ENCODE data around the gene FIBCD1. TPM values are rescaled to one million over a fixed set of nuclear protein-coding genes. Genes with fewer than 3 reads are reported as not detected.

The FIBCD1 gene
- total and polyA plus RNA-seq, 2 experiments from 2014 or later, result 20.2 to 23.7 TPM

GRCh38 chr9:130890870-130891687, 48.0 kb downstream of the FIBCD1 start:
- no peak for DNase-seq
- peaks cover 13% of the 10 kb centered on the region; the same call in 1 of the 2 replicates for H3K79me2 ChIP-seq (ENCODE audit: insufficient read depth)
- H3K9me3 ChIP-seq (ENCODE audit: low read depth), result no peaks in the 10 kb centered on the region
- H3K27ac ChIP-seq, result no peak overlapping the region
- no peak overlapping the region for H3K9ac ChIP-seq
- WGBS, 2 experiments (ENCODE audit: low coverage in 1 of 2, low lambda C conversion rate in 2 of 2, missing lambda C conversion rate in 2 of 2), result 85 to 86% methylated on average over 20 of the region's 20 CpGs
- peaks cover 16% of the 10 kb centered on the region; the same call in 1 of the 2 replicates for H3F3A ChIP-seq (ENCODE audit: insufficient read depth)
- H3K4me2 ChIP-seq (ENCODE audit: unreplicated experiment), result no peak overlapping the region
- H3K36me3 ChIP-seq (ENCODE audit: low read depth), result peaks cover 47% of the 10 kb centered on the region
- no peaks in the 10 kb centered on the region for H4K20me1 ChIP-seq (ENCODE audit: insufficient read depth)
- TF ChIP-seq EZH2phosphoT487 (IDR thresholded peaks at IDR 0.05; ENCODE audit: insufficient read depth, low read depth) (no peak), EZH2 (IDR thresholded peaks at IDR 0.05; ENCODE audit: insufficient read depth, poor library complexity, severe bottlenecking) (no peak)
- no peak overlapping the region for H2AFZ ChIP-seq
- no peaks in the 10 kb centered on the region for H3K4me1 ChIP-seq (ENCODE audit: insufficient read depth)
- no peaks in the 10 kb centered on the region for H3K9me2 ChIP-seq (ENCODE audit: insufficient read depth)
- H3K27me3 ChIP-seq (replicated peaks; ENCODE audit: insufficient read depth), result no peaks in the 10 kb centered on the region
- in situ Hi-C loops (cut with MboI), result no loop called here
- H3K4me3 ChIP-seq, result no peak overlapping the region

DNA sequence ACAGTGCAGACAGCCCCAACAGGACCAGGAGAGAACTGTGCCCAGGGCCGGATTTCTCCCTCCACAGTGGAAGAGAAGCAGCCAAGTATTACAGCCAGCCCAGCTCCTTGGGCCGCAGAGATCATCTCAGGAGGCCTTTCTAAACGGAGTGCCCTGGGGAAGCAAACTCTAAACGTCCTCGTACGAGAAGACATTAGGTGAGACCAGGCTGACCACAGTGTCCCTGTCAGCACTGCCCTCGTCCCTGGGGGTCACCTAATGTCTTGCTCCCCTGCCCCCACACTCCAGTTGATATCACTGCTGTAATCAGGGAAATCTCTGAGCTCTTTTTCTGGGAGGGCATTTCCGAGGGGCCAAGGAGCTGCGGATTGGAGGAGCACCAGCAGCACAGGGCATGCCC, 48.9 kb downstream of the FIBCD1 start:
- H3K27ac ChIP-seq, result no peak overlapping the region
- no peaks in the 10 kb centered on the region for H3K27me3 ChIP-seq (replicated peaks; ENCODE audit: insufficient read depth)
- H2AFZ ChIP-seq, result no peak overlapping the region
- no peaks in the 10 kb centered on the region for H4K20me1 ChIP-seq (ENCODE audit: insufficient read depth)
- WGBS, 2 experiments (ENCODE audit: low coverage in 1 of 2, low lambda C conversion rate in 2 of 2, missing lambda C conversion rate in 2 of 2), result 82 to 92% methylated on average over 9 of the region's 9 CpGs
- no peak overlapping the region for H3K4me2 ChIP-seq (ENCODE audit: unreplicated experiment)
- H3K36me3 ChIP-seq (ENCODE audit: low read depth), result peaks cover 56% of the 10 kb centered on the region
- TF ChIP-seq EZH2phosphoT487 (IDR thresholded peaks at IDR 0.05; ENCODE audit: insufficient read depth, low read depth) (no peak), EZH2 (IDR thresholded peaks at IDR 0.05; ENCODE audit: insufficient read depth, poor library complexity, severe bottlenecking) (no peak)
- H3K4me3 ChIP-seq, result no peak overlapping the region
- H3K9ac ChIP-seq, result no peak overlapping the region
- H3K9me3 ChIP-seq (ENCODE audit: low read depth), result no peaks in the 10 kb centered on the region
- peaks cover 19% of the 10 kb centered on the region; the same call in 1 of the 2 replicates for H3K79me2 ChIP-seq (ENCODE audit: insufficient read depth)
- no peak for DNase-seq
- H3K4me1 ChIP-seq (ENCODE audit: insufficient read depth), result no peaks in the 10 kb centered on the region
- no peaks in the 10 kb centered on the region for H3K9me2 ChIP-seq (ENCODE audit: insufficient read depth)
- in situ Hi-C loops (cut with MboI), result no loop called here
- H3F3A ChIP-seq (ENCODE audit: insufficient read depth), result 0 out of 2 replicates have a peak, but pooled peaks cover 16% of the 10 kb centered on the region

DNA sequence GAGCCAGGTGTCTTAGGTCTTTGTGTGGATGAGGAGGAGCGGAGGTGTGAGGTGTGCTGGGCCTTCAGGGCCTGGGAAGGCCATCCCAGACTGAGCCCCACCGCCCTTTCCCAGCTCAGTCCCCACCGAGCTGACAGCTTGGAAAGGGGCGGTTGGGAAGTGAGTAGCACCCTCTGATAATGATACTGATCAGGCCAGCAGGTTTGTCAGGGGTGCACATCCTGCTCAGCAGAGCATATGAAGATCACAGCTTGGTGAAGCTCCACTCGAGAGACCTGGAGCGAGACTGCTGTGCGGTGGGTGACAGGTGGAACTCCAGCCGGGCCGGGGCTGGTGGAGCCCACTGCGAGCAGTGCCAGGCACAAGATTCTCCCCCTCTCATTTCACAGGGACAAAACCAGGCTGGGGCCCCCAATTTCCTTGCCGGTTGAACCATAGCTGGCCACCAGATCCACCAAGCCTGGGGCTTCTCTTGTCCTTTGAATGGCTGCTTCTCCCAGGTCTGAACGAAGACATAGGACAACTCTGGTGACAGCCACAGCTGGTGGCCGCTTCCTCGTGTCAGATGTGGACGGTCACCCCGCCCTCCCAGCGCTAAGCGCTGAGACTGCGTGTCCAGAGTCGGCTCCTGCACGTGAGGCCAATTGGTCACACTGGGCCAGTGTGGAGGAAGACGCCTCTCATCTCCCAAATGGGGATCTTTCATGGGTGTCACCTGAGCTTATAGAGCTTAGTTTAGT, 50.7 kb downstream of the FIBCD1 start:
- H3K9ac ChIP-seq, result no peak overlapping the region
- WGBS, 2 experiments (ENCODE audit: low coverage in 1 of 2, low lambda C conversion rate in 2 of 2, missing lambda C conversion rate in 2 of 2), result 80 to 84% methylated on average over 22 of the region's 22 CpGs
- in situ Hi-C loops (cut with MboI), result no loop called here
- H3K9me2 ChIP-seq (ENCODE audit: insufficient read depth), result no peaks in the 10 kb centered on the region
- TF ChIP-seq EZH2phosphoT487 (IDR thresholded peaks at IDR 0.05; ENCODE audit: insufficient read depth, low read depth) (no peak), EZH2 (IDR thresholded peaks at IDR 0.05; ENCODE audit: insufficient read depth, poor library complexity, severe bottlenecking) (no peak)
- no peak for DNase-seq
- no peak overlapping the region for H3K4me3 ChIP-seq
- H3K27me3 ChIP-seq (replicated peaks; ENCODE audit: insufficient read depth), result no peaks in the 10 kb centered on the region
- H3K4me1 ChIP-seq (ENCODE audit: insufficient read depth), result no peaks in the 10 kb centered on the region
- H3K79me2 ChIP-seq (ENCODE audit: insufficient read depth), result peaks cover 19% of the 10 kb centered on the region; the same call in 1 of the 2 replicates
- H3K9me3 ChIP-seq (ENCODE audit: low read depth), result no peaks in the 10 kb centered on the region
- no peak overlapping the region for H3K27ac ChIP-seq
- H4K20me1 ChIP-seq (ENCODE audit: insufficient read depth), result no peaks in the 10 kb centered on the region
- H3K4me2 ChIP-seq (ENCODE audit: unreplicated experiment), result no peak overlapping the region
- 0 out of 2 replicates have a peak, but pooled peaks cover 7% of the 10 kb centered on the region for H3F3A ChIP-seq (ENCODE audit: insufficient read depth)
- H3K36me3 ChIP-seq (ENCODE audit: low read depth), result peaks cover 61% of the 10 kb centered on the region
- no peak overlapping the region for H2AFZ ChIP-seq

GRCh38 chr9:130887494-130888144, 51.4 kb downstream of the FIBCD1 start:
- no peaks in the 10 kb centered on the region for H3K9me3 ChIP-seq (ENCODE audit: low read depth)
- H3K79me2 ChIP-seq (ENCODE audit: insufficient read depth), result peaks cover 19% of the 10 kb centered on the region; the same call in 1 of the 2 replicates
- no peak overlapping the region for H3K4me3 ChIP-seq
- no peaks in the 10 kb centered on the region for H3K27me3 ChIP-seq (replicated peaks; ENCODE audit: insufficient read depth)
- H3K36me3 ChIP-seq (ENCODE audit: low read depth), result peaks cover 55% of the 10 kb centered on the region
- H3K27ac ChIP-seq, result no peak overlapping the region
- no peaks in the 10 kb centered on the region for H3K4me1 ChIP-seq (ENCODE audit: insufficient read depth)
- H3K9ac ChIP-seq, result no peak overlapping the region
- H3K9me2 ChIP-seq (ENCODE audit: insufficient read depth), result no peaks in the 10 kb centered on the region
- H4K20me1 ChIP-seq (ENCODE audit: insufficient read depth), result no peaks in the 10 kb centered on the region
- H2AFZ ChIP-seq, result no peak overlapping the region
- in situ Hi-C loops (cut with MboI), result no loop called here
- TF ChIP-seq EZH2phosphoT487 (IDR thresholded peaks at IDR 0.05; ENCODE audit: insufficient read depth, low read depth), result no peak
- no peak for TF ChIP-seq EZH2 (IDR thresholded peaks at IDR 0.05; ENCODE audit: insufficient read depth, poor library complexity, severe bottlenecking)
- H3F3A ChIP-seq (ENCODE audit: insufficient read depth), result 0 out of 2 replicates have a peak, but pooled peaks cover 7% of the 10 kb centered on the region
- WGBS, 2 experiments (ENCODE audit: low coverage in 1 of 2, low lambda C conversion rate in 2 of 2, missing lambda C conversion rate in 2 of 2), result 84 to 88% methylated on average over 22 to 25 of the region's 25 CpGs
- no peak for DNase-seq
- no peak overlapping the region for H3K4me2 ChIP-seq (ENCODE audit: unreplicated experiment)
